Measurements from ENCODE around the gene AR. TPM values are rescaled to one million over a fixed set of nuclear protein-coding genes. Genes with fewer than 3 reads are reported as not detected.

Gene AR, protein sequence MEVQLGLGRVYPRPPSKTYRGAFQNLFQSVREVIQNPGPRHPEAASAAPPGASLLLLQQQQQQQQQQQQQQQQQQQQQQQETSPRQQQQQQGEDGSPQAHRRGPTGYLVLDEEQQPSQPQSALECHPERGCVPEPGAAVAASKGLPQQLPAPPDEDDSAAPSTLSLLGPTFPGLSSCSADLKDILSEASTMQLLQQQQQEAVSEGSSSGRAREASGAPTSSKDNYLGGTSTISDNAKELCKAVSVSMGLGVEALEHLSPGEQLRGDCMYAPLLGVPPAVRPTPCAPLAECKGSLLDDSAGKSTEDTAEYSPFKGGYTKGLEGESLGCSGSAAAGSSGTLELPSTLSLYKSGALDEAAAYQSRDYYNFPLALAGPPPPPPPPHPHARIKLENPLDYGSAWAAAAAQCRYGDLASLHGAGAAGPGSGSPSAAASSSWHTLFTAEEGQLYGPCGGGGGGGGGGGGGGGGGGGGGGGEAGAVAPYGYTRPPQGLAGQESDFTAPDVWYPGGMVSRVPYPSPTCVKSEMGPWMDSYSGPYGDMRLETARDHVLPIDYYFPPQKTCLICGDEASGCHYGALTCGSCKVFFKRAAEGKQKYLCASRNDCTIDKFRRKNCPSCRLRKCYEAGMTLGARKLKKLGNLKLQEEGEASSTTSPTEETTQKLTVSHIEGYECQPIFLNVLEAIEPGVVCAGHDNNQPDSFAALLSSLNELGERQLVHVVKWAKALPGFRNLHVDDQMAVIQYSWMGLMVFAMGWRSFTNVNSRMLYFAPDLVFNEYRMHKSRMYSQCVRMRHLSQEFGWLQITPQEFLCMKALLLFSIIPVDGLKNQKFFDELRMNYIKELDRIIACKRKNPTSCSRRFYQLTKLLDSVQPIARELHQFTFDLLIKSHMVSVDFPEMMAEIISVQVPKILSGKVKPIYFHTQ
- 15.9 TPM for total RNA-seq

- DNase-seq (ENCODE audit: low spot score) = peak; percentile 67
Observed at GRCh38 chrX:67543818-67544217, at the start of gene AR. TSS of gene AR (plus strand) at chrX:67544021. CDS start at chrX:67545147, 1,126 bp downstream.

DNA sequence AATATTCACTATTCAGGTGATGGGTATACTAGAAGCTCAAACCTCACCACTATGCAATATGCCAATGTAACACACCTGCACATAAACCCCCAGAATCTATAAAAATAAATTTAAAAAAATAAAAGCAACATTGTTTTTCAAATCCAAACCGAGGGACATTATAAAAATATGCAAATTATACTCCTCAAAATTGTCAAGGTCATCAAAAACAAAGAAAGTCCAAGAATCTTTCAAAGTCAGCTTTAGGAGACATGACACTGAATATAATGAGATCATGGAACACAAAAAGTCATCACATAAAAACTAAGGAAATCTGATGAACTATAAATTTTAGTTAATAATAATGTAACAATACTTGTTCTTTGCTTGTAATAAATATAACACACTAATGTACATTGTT lies 43.2 kb upstream of the AR start:
- DNase-seq (ENCODE audit: low spot score) = no peak

DNA sequence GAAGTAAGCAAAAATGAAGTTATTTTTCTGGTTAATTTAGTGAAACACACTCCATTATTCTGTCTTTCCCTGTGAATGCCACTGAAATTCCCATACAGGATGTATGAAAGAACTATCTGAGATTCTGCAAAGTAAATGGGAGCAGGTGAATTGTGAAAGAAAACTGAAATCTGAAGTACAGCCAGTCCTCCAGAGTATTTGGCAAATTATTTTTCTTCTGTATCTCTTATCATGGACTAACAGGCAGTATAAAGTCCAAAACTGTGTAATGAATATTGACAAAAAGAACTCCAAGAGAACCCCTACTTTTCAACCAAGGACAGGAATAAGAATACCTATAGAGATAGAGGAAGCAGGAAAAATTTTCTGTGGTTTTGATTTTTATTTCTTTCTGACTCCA lies 40.8 kb upstream of the AR start:
- no peak for DNase-seq (ENCODE audit: low spot score)

GRCh38 chrX:67503453-67503852 lies 40.4 kb upstream of the AR start:
- DNase-seq (ENCODE audit: low spot score) = no peak

- DNase-seq (ENCODE audit: low spot score) = no peak
Observed at GRCh38 chrX:67520671-67521070, 23.1 kb upstream of the AR start.

DNA sequence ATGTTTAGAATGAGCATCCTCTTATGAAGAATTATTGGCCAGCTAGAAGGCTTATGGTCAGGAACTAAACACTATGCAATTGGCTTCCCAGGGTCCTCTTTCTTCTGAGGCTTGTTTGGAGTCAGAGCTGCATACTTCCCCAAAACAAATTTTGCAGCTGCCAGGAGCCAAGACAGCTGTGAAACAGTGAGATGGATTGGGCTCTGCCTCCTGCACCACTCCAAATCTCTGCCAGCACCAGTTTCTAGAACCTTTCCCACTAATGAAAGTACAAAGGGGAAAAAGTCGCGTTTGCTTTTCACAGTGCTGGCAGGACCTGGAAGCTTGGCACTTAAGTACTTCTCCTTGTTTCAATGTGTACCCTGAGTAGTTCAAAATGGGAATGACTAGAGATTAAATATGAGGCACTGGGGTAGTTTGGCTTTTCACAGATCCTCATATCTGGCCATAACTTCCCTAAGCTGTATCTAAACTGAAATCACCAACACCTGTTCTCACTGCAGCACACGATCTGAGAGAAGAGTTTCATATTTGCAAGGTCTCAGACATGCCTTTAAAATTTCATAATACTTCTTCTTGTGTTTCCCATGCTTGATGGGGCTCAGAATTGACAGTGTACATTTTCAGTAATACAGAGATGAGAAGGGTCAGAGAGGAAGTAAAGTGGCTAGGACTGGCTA lies 20.7 kb upstream of the AR start:
- DNase-seq (ENCODE audit: low spot score) = no peak

- no peak for DNase-seq (ENCODE audit: low spot score)
Observed at GRCh38 chrX:67523932-67524331, 19.9 kb upstream of the AR start.

GRCh38 chrX:67524428-67524827 lies 19.4 kb upstream of the AR start:
- no peak for DNase-seq (ENCODE audit: low spot score)

GRCh38 chrX:67524950-67525691 lies 18.7 kb upstream of the AR start:
- DNase-seq (ENCODE audit: low spot score) = no peak

GRCh38 chrX:67536564-67536963 lies 7.3 kb upstream of the AR start:
- DNase-seq (ENCODE audit: low spot score) = no peak

- DNase-seq (ENCODE audit: low spot score) = no peak
Observed at GRCh38 chrX:67538383-67538782, 5.4 kb upstream of the AR start.

GRCh38 chrX:67544281-67545035 lies 637 bp downstream of the AR start:
- DNase-seq (ENCODE audit: low spot score) = no peak

DNA sequence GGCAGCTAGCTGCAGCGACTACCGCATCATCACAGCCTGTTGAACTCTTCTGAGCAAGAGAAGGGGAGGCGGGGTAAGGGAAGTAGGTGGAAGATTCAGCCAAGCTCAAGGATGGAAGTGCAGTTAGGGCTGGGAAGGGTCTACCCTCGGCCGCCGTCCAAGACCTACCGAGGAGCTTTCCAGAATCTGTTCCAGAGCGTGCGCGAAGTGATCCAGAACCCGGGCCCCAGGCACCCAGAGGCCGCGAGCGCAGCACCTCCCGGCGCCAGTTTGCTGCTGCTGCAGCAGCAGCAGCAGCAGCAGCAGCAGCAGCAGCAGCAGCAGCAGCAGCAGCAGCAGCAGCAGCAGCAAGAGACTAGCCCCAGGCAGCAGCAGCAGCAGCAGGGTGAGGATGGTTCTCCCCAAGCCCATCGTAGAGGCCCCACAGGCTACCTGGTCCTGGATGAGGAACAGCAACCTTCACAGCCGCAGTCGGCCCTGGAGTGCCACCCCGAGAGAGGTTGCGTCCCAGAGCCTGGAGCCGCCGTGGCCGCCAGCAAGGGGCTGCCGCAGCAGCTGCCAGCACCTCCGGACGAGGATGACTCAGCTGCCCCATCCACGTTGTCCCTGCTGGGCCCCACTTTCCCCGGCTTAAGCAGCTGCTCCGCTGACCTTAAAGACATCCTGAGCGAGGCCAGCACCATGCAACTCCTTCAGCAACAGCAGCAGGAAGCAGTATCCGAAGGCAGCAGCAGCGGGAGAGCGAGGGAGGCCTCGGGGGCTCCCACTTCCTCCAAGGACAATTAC lies 1.4 kb downstream of the AR start:
- DNase-seq (ENCODE audit: low spot score) = no peak

DNA sequence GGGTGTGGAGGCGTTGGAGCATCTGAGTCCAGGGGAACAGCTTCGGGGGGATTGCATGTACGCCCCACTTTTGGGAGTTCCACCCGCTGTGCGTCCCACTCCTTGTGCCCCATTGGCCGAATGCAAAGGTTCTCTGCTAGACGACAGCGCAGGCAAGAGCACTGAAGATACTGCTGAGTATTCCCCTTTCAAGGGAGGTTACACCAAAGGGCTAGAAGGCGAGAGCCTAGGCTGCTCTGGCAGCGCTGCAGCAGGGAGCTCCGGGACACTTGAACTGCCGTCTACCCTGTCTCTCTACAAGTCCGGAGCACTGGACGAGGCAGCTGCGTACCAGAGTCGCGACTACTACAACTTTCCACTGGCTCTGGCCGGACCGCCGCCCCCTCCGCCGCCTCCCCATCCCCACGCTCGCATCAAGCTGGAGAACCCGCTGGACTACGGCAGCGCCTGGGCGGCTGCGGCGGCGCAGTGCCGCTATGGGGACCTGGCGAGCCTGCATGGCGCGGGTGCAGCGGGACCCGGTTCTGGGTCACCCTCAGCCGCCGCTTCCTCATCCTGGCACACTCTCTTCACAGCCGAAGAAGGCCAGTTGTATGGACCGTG lies 2.2 kb downstream of the AR start:
- DNase-seq (ENCODE audit: low spot score) = no peak

- no peak for DNase-seq (ENCODE audit: low spot score)
Observed at GRCh38 chrX:67546496-67547423, 2.9 kb downstream of the AR start.

- peak; percentile 15 for DNase-seq (ENCODE audit: low spot score)
Observed at GRCh38 chrX:67555578-67556203, 11.9 kb downstream of the AR start.

DNA sequence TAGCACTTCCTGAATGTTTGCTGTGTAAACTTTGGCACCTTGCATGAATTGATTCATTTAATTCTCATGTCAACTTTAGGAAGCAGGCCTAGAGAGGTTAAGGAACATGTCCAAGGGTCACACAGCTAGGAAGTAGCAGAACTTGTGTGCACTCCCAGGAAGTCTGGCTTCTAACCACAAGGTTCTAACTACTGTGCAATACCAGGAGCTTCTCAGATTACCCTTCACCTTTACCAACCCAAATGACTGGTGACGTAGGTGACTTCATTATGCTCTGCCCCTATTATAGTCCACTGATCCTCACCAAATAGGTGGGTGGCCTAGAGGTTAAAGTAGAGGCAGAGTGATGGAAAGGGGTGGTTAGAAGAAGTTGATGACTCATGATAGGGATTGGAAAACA lies 14.4 kb downstream of the AR start:
- DNase-seq (ENCODE audit: low spot score) = no peak

Data from mucosa of gallbladder (tissue), 1 donor.